MM.1S (cell line): ENCODE measurements around the gene TUBGCP5.

Source experiments
- DNase-seq: peaks from one replicate; pipeline ENCODE4 v3.0.0-alpha.2; 2015
- H2AFZ ChIP-seq: fragments of 300-600 bp; sonication (generic); 2 replicates; pipeline ENCODE4 v1.6.0; 2016; ENCODE audit warnings: antibody characterized with exemption, low read length
- H3F3A ChIP-seq: fragments of 300-600 bp; sonication (generic); 2 replicates; pipeline ENCODE4 v1.6.1; 2016; ENCODE audit warnings: mild to moderate bottlenecking, antibody characterized with exemption, low read length, moderate library complexity, mixed read lengths; ENCODE audit not compliant: insufficient read depth
- H3K27ac ChIP-seq: fragments of 300-600 bp; sonication (generic); 2 replicates; pipeline ENCODE4 v1.5.1; 2016; ENCODE audit warnings: mild to moderate bottlenecking, low read length
- H3K27me3 ChIP-seq: fragments of 300-600 bp; sonication (generic); replicated peaks from 2 replicates; pipeline ENCODE4 v1.6.0; 2016; ENCODE audit warnings: low read length; ENCODE audit not compliant: insufficient read depth
- H3K36me3 ChIP-seq: fragments of 300-600 bp; sonication (generic); replicated peaks from 2 replicates; pipeline ENCODE4 v1.6.1; 2016; ENCODE audit warnings: mild to moderate bottlenecking, low read length, mixed read lengths; ENCODE audit not compliant: insufficient read depth
- H3K4me1 ChIP-seq: fragments of 300-600 bp; sonication (generic); 2 replicates; pipeline ENCODE4 v1.6.1; 2016; ENCODE audit warnings: low read length, mixed read lengths
- H3K4me2 ChIP-seq: fragments of 300-600 bp; sonication (generic); 2 replicates; pipeline ENCODE4 v1.6.0; 2016; ENCODE audit warnings: low read depth, low read length
- H3K4me3 ChIP-seq: fragments of 300-600 bp; sonication (generic); 2 replicates; pipeline ENCODE4 v1.5.1; 2016; ENCODE audit warnings: low read length, mixed read lengths
- H3K79me2 ChIP-seq: fragments of 300-600 bp; sonication (generic); 2 replicates; pipeline ENCODE4 v1.6.1; 2016; ENCODE audit warnings: mixed run types, low read length, mixed read lengths
- H3K9ac ChIP-seq: fragments of 300-600 bp; sonication (generic); 2 replicates; pipeline ENCODE4 v1.6.1; 2016; ENCODE audit warnings: low read length, mixed read lengths
- H3K9me2 ChIP-seq: fragments of 300-600 bp; sonication (generic); replicated peaks from 2 replicates; pipeline ENCODE4 v1.6.1; 2016; ENCODE audit warnings: mild to moderate bottlenecking, low read length, mixed read lengths; ENCODE audit not compliant: insufficient read depth
- H3K9me3 ChIP-seq: fragments of 300-600 bp; sonication (generic); replicated peaks from 2 replicates; pipeline ENCODE4 v1.6.1; 2016; ENCODE audit warnings: mild to moderate bottlenecking, low read length, mixed read lengths; ENCODE audit not compliant: insufficient read depth
- H4K20me1 ChIP-seq: fragments of 300-600 bp; sonication (generic); 2 replicates; pipeline ENCODE4 v1.6.1; 2016; ENCODE audit warnings: mild to moderate bottlenecking, low read length, moderate library complexity, mixed read lengths; ENCODE audit not compliant: insufficient read depth
- EZH2 ChIP-seq: fragments of 300-600 bp; sonication (generic); optimal IDR thresholded peaks from 2 replicates; pipeline ENCODE3; 2017; ENCODE audit warnings: low read depth, mild to moderate bottlenecking, antibody characterized with exemption, low read length, mixed read lengths
- EZH2phosphoT487 ChIP-seq: fragments of 300-600 bp; sonication (generic); IDR thresholded peaks from 2 replicates; pipeline ENCODE4 v1.6.1; 2018; ENCODE audit warnings: antibody characterized with exemption, low read length
- TF ChIP-seq, protein P1 (sequence below): fragments of 300-600 bp; sonication (generic); IDR thresholded peaks from 2 replicates; pipeline ENCODE4 v1.5.1; 2016; ENCODE audit warnings: antibody characterized with exemption, low read length, mixed read lengths

Gene TUBGCP5

GRCh38 chr15:23081271-23081670 lies 41.9 kb upstream of the TUBGCP5 start:
- Histone ChIP-seq H3K9me3 (no peaks in the 10 kb centered on the region), H3K4me1 (no peaks in the 10 kb centered on the region), H3K36me3 (no peaks in the 10 kb centered on the region)

GRCh38 chr15:23079766-23080165 lies 40.4 kb upstream of the TUBGCP5 start:
- Histone ChIP-seq H3K79me2 (no peaks in the 10 kb centered on the region), H3K4me2 (no peak overlapping the region), H4K20me1 (no peaks in the 10 kb centered on the region), H3K9ac (no peak overlapping the region), H3F3A (peaks cover 12% of the 10 kb centered on the region), H2AFZ (no peak overlapping the region), H3K27me3 (no peaks in the 10 kb centered on the region), H3K36me3 (no peaks in the 10 kb centered on the region), H3K27ac (no peak overlapping the region), H3K4me3 (no peak overlapping the region), H3K9me3 (no peaks in the 10 kb centered on the region), H3K4me1 (peaks cover 12% of the 10 kb centered on the region), H3K9me2 (no peaks in the 10 kb centered on the region)
- no peak for DNase-seq
- TF ChIP-seq EZH2, result no peak
- TF ChIP-seq, protein P1, sequence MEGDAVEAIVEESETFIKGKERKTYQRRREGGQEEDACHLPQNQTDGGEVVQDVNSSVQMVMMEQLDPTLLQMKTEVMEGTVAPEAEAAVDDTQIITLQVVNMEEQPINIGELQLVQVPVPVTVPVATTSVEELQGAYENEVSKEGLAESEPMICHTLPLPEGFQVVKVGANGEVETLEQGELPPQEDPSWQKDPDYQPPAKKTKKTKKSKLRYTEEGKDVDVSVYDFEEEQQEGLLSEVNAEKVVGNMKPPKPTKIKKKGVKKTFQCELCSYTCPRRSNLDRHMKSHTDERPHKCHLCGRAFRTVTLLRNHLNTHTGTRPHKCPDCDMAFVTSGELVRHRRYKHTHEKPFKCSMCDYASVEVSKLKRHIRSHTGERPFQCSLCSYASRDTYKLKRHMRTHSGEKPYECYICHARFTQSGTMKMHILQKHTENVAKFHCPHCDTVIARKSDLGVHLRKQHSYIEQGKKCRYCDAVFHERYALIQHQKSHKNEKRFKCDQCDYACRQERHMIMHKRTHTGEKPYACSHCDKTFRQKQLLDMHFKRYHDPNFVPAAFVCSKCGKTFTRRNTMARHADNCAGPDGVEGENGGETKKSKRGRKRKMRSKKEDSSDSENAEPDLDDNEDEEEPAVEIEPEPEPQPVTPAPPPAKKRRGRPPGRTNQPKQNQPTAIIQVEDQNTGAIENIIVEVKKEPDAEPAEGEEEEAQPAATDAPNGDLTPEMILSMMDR, result no peak
- no peak for TF ChIP-seq EZH2phosphoT487

More at GRCh38 chr15:23081271-23081670, 41.9 kb upstream of the TUBGCP5 start:
- Histone ChIP-seq H4K20me1 (no peaks in the 10 kb centered on the region), H3F3A (peaks cover 3% of the 10 kb centered on the region), H3K27me3 (no peaks in the 10 kb centered on the region), H3K4me2 (no peak overlapping the region), H3K4me3 (no peak overlapping the region), H3K27ac (no peak overlapping the region), H3K9me2 (no peaks in the 10 kb centered on the region), H3K9ac (no peak overlapping the region), H3K79me2 (no peaks in the 10 kb centered on the region), H2AFZ (no peak overlapping the region)
- TF ChIP-seq, protein P1, result no peak
- TF ChIP-seq EZH2 (no peak), EZH2phosphoT487 (no peak)
- no peak for DNase-seq

GRCh38 chr15:23075927-23076326 lies 36.6 kb upstream of the TUBGCP5 start:
- Histone ChIP-seq H3K27me3 (0 out of 2 replicates have a peak, but pooled peaks cover 6% of the 10 kb centered on the region), H3K9ac (no peak overlapping the region), H3K79me2 (no peaks in the 10 kb centered on the region), H3K27ac (no peak overlapping the region), H2AFZ (no peak overlapping the region), H3K4me3 (no peak overlapping the region), H3K9me3 (no peaks in the 10 kb centered on the region), H3K4me1 (peaks cover 18% of the 10 kb centered on the region), H3K4me2 (peak overlapping the region; percentile 31; the same call in 1 of the 2 replicates), H4K20me1 (no peaks in the 10 kb centered on the region), H3F3A (peaks cover 12% of the 10 kb centered on the region), H3K9me2 (no peaks in the 10 kb centered on the region), H3K36me3 (no peaks in the 10 kb centered on the region)
- TF ChIP-seq EZH2, result no peak
- no peak for TF ChIP-seq EZH2phosphoT487
- TF ChIP-seq, protein P1, result no peak
- DNase-seq, result peak; percentile 64
